Stimulated activated CD4-positive, alpha-beta T cell treated with anti-CD3 and anti-CD28 coated beads, Interleukin-1b, Interleukin-23, amount 100 ng/mL, for 48 hours (primary cell): ENCODE measurements around the gene UCK1.

Experiments
- DNase-seq: peaks from one replicate; pipeline ENCODE4 v3.0.0-alpha.2; 2020

The UCK1 gene

GRCh38 chr9:131530920-131531832 lies at the start of gene UCK1:
Gene UCK1, minus strand, starts transcription at chr9:131531263. Its CDS starts 89 bp downstream, at chr9:131531174.
- DNase-seq = peak; percentile 76

- DNase-seq = no peak
Measured at GRCh38 chr9:131580358-131580757, 49.3 kb upstream of the UCK1 start.

- no peak for DNase-seq
Measured at GRCh38 chr9:131579789-131580211, 48.7 kb upstream of the UCK1 start.

DNA sequence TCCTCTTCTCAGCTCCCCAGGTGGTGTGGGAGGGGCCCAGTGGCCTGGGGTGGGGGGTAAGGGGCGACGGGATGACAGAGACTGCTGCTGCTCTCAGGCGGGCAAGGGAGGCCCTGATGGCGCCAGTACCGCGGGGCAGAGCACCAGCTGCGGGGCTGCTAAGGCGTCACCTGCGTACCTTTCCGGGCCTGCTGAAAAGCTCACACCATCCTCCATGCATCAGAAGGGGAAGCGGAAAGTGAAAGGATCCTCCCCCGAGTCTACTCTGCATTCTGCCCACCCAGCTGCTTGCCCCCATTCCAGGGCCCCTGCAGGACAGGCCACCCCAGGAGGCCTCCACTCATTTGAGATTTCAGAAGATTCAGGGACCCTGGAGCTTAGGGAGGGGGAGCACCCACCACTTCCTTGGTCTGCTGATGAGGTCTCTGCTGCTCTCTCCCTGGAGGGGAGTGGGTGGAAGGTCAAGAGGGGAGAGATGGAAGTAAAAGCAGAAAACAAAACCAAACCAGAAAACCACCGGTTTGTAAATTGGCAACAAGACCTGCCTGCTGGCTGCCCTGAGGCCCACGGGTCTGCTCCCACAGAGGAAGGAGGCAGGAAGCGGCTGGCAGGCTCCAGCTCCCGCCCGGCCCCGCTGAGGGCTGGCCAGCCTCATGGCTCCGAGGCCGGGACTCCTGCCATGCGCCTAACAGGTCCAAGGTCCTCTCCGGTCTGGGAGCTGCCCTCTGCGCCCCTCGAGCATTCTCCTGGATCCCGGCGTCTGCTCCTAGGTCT lies 47.9 kb upstream of the UCK1 start:
- DNase-seq = peak; percentile 34

DNA sequence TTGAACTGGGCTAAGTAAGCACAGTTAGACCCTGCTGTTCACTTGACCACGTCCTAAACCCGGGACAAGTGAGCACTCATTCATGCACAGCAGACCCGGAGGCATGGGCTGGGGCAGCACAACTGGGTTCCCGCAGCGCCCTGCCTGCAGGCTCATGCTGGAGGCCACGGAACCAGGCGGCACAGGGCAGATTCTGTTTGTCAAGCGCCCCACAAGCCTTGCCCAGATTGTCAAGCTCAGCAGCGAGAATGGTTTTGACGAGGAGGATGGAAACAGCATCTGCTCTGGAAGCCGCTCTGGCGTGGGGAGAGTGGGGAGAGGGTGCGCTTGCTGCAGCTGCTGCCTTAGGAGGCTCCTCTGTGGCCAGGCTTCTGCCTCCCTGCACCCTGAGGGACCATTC lies 47.0 kb upstream of the UCK1 start:
- no peak for DNase-seq

GRCh38 chr9:131577005-131578000 lies 46.2 kb upstream of the UCK1 start:
- DNase-seq = no peak

- no peak for DNase-seq
Measured at GRCh38 chr9:131575946-131576853, 45.1 kb upstream of the UCK1 start.

- DNase-seq = no peak
Measured at GRCh38 chr9:131574730-131575640, 43.9 kb upstream of the UCK1 start.

DNA sequence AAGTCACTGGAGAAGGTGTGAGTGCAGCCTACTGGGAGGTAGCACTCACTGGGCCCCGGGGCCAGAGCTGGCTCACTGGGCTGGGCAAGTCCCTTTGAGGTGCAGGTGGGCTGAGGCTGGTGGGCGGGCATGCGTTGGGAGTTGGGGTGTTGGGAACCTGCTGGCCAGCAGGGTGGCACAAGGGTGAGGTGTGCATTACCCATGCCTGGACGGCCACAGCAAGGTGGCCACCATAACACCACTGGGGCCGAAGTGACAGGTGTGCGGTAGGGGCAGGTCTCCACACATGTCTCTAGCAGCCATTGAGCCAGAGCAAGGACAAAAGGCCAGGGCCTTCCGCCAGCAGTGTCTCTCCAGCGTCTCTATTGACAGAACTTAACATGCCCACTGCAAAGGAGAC lies 36.8 kb upstream of the UCK1 start:
- DNase-seq = no peak

DNA sequence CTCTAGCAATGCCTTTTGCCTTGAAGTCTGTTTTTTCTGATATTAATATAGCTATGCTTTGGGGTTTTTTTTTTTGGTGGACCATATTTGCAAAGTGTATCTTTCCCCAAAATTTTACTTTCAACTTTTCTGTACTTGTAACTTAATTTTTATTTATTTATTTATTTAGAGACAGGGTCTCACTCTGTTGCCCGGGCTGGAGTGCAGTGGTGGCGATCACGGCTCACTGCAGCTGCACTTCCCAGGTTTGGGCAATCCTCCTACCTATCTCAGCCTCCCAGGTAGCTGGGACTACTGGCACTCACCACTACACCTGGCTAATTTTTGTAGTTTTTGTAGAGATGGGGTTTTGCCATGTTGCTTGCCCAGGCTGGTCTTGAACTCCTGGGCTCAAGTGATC lies 35.1 kb upstream of the UCK1 start:
- no peak for DNase-seq

DNA sequence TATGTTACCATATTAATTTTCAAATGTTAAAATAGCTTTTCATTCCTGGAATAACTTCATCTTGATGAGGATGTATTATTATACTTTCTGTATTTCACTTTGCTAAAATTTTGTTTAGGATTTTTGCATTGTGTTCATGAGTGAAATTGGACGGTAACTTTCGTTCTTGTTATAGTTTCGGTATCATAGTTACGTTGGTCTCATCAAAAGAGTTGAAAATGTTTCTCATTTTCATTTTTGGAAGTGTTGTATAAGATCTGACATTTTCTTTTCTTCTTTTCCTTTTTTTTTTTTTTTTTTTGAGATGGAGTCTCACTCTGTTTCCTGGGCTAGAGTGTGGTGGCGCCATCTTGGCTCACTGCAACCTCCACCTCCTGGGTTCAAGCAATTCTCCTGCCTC lies 34.3 kb upstream of the UCK1 start:
- DNase-seq = no peak

DNA sequence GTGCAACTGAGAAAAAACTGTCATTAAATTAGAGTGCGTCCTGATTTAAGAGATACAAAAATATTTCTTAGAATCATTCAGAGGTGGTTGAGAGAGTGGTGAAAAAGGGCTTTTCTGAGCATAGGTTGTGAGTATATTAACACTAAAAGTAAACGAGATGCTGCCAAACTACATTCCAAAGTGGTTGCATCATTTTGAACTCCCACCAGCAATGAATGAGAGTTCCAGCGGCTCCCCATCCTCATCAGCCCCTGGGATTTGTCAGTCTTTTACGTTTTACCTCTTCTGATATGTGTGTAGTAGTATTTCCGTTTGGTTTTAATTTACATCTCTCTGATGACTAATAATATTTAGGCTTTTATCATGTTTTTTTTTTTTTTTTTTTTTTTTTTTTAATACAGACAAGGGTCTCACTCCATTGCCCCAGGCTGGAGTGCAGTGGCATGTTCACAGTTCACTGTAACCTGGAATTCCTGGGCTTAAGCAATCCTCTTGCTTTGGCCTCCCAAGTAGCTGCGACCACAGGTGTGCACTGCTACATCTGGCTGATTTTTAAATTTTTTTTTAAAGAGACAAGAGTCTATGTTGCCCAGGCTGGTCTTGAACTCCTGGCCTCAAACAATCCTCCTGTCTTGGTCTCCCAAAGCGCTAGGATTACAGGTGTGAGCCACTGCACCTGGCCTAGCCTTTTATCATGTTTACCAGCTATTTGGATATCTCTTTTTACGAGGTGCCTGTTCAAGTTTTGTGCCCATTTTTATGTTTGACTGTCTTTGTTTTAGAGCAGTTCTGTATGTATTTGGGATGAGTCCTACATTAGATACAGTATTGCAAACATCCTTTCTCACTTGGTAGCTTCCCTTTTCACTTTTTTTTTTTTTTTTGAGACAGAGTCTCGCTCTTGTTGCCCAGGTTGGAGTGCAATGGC lies 31.2 kb upstream of the UCK1 start:
- DNase-seq = no peak

GRCh38 chr9:131559421-131560000 lies 28.4 kb upstream of the UCK1 start:
- DNase-seq = no peak

DNA sequence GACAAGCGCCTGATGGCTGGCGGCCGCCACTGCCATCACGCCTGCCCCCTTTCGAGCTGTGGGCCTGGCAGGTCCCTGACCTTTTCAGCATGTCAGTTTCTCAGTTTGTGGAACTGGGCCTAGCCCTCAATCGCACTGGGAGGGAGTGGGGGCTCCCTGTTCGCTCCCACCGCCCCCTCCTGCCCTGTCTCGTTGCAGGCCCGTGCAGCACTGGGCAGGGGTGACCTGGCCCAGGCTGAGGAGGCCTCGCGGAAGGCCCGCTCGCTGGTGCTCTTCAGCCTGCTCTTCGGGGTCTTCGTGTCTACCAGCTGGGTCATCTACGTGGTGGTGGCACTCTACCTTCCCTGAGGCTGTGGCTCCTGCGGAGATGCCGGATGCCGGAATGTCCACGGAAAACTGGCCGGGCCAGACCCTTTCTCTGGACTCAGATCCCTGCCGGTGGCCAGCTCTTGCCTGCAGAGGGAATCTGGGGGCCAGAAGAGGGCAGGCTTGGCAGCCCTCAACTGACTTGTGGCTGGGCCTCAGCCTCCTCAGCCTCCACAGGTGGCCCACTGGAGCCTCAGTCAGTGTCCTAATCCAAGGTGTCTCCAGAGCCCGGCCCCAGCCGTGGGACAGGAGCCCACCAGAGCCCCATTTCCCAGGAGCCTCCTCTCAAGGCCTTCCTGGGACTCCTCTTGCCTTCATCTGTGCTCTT lies 26.9 kb upstream of the UCK1 start:
- DNase-seq = no peak

GRCh38 chr9:131555841-131556673 lies 25.0 kb upstream of the UCK1 start:
- DNase-seq = no peak

GRCh38 chr9:131554843-131555351 lies 23.8 kb upstream of the UCK1 start:
- no peak for DNase-seq
